Measurements from ENCODE around the gene PSEN1. TPM values are rescaled to one million over a fixed set of nuclear protein-coding genes. Genes with fewer than 3 reads are reported as not detected.

PSEN1 gene
- total and polyA plus RNA-seq, 10 of the 15 experiments (the other 5 are each of a cell fraction or from before 2014, with no cell fraction given): 8.9 to 32.3 (median 21.8) TPM

DNA sequence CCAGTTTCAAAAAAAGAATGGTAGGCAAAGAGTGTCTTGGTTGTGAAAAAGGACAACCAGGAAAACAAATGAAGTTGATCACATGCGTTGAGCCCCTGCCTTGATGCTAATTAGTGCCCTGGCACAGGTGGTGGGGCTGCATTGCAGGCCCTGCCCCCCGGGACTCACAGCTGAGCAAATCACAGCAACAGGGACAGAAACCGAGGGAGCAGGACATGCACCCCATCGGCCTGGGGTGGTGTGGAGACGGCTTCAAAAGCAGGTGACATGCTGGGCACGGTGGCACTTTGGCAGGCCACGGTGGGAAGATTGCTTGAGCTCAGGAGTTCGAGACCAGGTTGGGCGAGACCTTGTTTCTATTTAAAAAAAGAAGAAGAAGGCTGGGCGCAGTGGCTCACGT, 99.8 kb downstream of the PSEN1 start (continued):
- TF ChIP-seq BCLAF1 (IDR thresholded peaks at IDR 0.05): no peak

- no peak for FAIRE-seq
- in situ Hi-C loops (cut with MboI): no loop called here
- DNase-seq (ENCODE audit: low read depth, low spot score): no peak
- H3K27me3 ChIP-seq (replicated peaks in 1 of 2; ENCODE audit: control insufficient read depth in 2 of 2, insufficient read depth in 2 of 2, low read length in 1 of 2): peaks cover 8 to 26% of the 10 kb centered on the region in 2 experiments
- H3K4me2 ChIP-seq (ENCODE audit: control insufficient read depth, insufficient read depth): no peak overlapping the region
- ChIA-PET CTCF (interaction anchor here (2.1 kb wide), 1 partner anchor 58 kb away, joined by 6 read pairs; no protein-coding TSS in a partner anchor), POLR2A (interaction anchor here (0.7 to 0.9 kb wide), 2 partner anchors 12 to 864 kb away, joined by 3 to 4 read pairs; no protein-coding TSS in a partner anchor), SMC1A (ENCODE audit: uncharacterized antibody, unreplicated experiment) (interaction anchor here (1.0 to 1.5 kb wide), 3 partner anchors 16 to 241 kb away, joined by 3 read pairs; no protein-coding TSS in a partner anchor), RAD21 (ENCODE audit: unreplicated experiment) (interaction anchor here (1.2 to 1.6 kb wide), 2 partner anchors 52 to 58 kb away, joined by 3 to 5 read pairs; no protein-coding TSS in a partner anchor)
- peaks cover 33% of the 10 kb centered on the region for H3K4me1 ChIP-seq (ENCODE audit: control insufficient read depth, insufficient read depth, low read length)
- 72% methylated on average over 6 of the region's 7 CpGs for WGBS (ENCODE audit: insufficient coverage, insufficient replicate concordance, low lambda C conversion rate, missing lambda C conversion rate)
- no peak overlapping the region for H3K9ac ChIP-seq (ENCODE audit: control insufficient read depth, insufficient read depth, low read length)
- no peak overlapping the region for H3K4me3 ChIP-seq
- H3K9me3 ChIP-seq (replicated peaks; ENCODE audit: control insufficient read depth, insufficient read depth, low read length): no peaks in the 10 kb centered on the region; the same call in 2 of the 3 replicates
- no peak for ATAC-seq
- TF ChIP-seq CEBPZ (IDR thresholded peaks at IDR 0.05; ENCODE audit: low read depth, low read length) (no peak), NFYA (IDR thresholded peaks at IDR 0.05; ENCODE audit: borderline replicate concordance, low read depth, low read length) (no peak), ZNF217 (IDR thresholded peaks at IDR 0.05) (no peak), SUZ12 (IDR thresholded peaks at IDR 0.05; ENCODE audit: unreplicated experiment) (no peak), BMI1 (IDR thresholded peaks at IDR 0.05; ENCODE audit: borderline replicate concordance) (peak; percentile 39; the same call in 1 of the 2 replicates), MTA2 (IDR thresholded peaks at IDR 0.05; ENCODE audit: low read depth) (peak; percentile 37; the same call in 1 of the 2 replicates), BCL11A (IDR thresholded peaks at IDR 0.05; ENCODE audit: low read depth, low read length) (no peak), GATAD2B (conservative IDR thresholded peaks at IDR 0.05; ENCODE audit: low read depth) (no peak), POLR2AphosphoS5 (IDR thresholded peaks at IDR 0.05; ENCODE audit: low read length) (no peak), LARP7 (IDR thresholded peaks at IDR 0.05) (no peak)
- TF ChIP-seq, protein P1, sequence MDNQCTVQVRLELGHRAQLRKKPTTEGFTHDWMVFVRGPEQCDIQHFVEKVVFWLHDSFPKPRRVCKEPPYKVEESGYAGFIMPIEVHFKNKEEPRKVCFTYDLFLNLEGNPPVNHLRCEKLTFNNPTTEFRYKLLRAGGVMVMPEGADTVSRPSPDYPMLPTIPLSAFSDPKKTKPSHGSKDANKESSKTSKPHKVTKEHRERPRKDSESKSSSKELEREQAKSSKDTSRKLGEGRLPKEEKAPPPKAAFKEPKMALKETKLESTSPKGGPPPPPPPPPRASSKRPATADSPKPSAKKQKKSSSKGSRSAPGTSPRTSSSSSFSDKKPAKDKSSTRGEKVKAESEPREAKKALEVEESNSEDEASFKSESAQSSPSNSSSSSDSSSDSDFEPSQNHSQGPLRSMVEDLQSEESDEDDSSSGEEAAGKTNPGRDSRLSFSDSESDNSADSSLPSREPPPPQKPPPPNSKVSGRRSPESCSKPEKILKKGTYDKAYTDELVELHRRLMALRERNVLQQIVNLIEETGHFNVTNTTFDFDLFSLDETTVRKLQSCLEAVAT (IDR thresholded peaks at IDR 0.05): 0 out of 2 replicates have a peak, but pooled peaks have one; percentile 36
- TF ChIP-seq, protein P2, sequence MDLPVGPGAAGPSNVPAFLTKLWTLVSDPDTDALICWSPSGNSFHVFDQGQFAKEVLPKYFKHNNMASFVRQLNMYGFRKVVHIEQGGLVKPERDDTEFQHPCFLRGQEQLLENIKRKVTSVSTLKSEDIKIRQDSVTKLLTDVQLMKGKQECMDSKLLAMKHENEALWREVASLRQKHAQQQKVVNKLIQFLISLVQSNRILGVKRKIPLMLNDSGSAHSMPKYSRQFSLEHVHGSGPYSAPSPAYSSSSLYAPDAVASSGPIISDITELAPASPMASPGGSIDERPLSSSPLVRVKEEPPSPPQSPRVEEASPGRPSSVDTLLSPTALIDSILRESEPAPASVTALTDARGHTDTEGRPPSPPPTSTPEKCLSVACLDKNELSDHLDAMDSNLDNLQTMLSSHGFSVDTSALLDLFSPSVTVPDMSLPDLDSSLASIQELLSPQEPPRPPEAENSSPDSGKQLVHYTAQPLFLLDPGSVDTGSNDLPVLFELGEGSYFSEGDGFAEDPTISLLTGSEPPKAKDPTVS (IDR thresholded peaks at IDR 0.05; ENCODE audit: low read depth, low read length): no peak
- H4K20me1 ChIP-seq (ENCODE audit: control insufficient read depth, insufficient read depth): 0 out of 2 replicates have a peak, but pooled peaks cover 3% of the 10 kb centered on the region
- intact Hi-C loops (cut with micrococcal nuclease; ENCODE audit: unreplicated experiment): no loop called here
- H3K27ac ChIP-seq (ENCODE audit: control insufficient read depth, insufficient read depth): no peak overlapping the region
- H3K79me2 ChIP-seq (ENCODE audit: control insufficient read depth, insufficient read depth, low read length): no peaks in the 10 kb centered on the region
- BruUV-seq (replicated peaks): no TSS peak
- H3K36me3 ChIP-seq (ENCODE audit: control insufficient read depth in 2 of 2, insufficient read depth in 2 of 2, low read length in 1 of 2): no peaks in the 10 kb centered on the region
- no peak overlapping the region for H2AFZ ChIP-seq (ENCODE audit: control insufficient read depth, low read depth, low read length)
Measured at GRCh38 chr14:73236752-73237218, 100.5 kb downstream of the PSEN1 start.

All from GM12878 (cell line).